ENCODE results near the gene GPD1. TPM values are rescaled to one million over a fixed set of nuclear protein-coding genes. Genes with fewer than 3 reads are reported as not detected.
"Not testable (repeated sequence)": the region's sequence is repeated elsewhere in the genome, so short reads cannot be mapped to it uniquely, and the experiment has no call there.

The GPD1 gene
- total RNA-seq, 1 experiment from 2014 or later, result not detected

- in situ Hi-C loops (cut with HindIII; ENCODE audit: low pct_unique_long_range_greater_than_20kb, low sequenced_read_pairs), result no loop called here
- DNase-seq (ENCODE audit: low read depth), result no peak
Observed at GRCh38 chr12:50149311-50149710, 45.5 kb downstream of the GPD1 start.

DNA sequence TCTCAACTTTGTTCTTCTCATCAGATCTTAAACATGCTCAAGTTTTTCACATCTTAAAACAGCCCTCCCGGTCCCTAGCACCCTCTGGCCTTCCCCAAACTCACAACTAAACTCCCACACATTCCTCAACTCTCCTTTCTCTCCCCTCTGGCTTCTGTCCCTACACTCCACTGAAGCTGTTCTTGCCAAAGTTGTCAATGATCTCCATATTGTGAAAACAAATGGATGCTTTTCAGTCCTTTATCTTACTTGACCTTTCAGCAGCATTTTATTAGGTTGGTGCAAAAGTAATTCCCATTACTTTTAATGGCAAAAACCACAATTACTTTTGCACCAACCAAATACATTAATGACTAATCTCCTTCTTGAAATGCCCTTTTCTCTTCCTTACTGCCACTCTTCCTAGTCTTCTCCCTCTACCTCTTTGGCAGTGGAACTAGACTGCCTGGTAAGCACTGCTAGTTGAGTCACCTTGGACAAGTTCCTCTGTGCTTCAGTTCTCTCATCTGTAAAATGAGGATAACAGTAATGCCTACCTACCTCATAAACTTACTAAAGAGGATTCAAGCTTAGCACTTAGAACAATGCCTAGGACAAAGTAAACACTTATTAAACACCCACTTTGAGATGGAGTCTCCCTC is 47.4 kb downstream of the GPD1 start:
- in situ Hi-C loops (cut with HindIII; ENCODE audit: low pct_unique_long_range_greater_than_20kb, low sequenced_read_pairs), result loop anchor here (10.0 kb wide), 1 partner anchor 186 kb away; the partner anchor contains the start of gene AQP5
- DNase-seq (ENCODE audit: low read depth), result no peak

- in situ Hi-C loops (cut with HindIII; ENCODE audit: low pct_unique_long_range_greater_than_20kb, low sequenced_read_pairs), result loop anchor here (10.0 kb wide), 1 partner anchor 190 kb away; the partner anchor contains the start of gene AQP5
- DNase-seq (ENCODE audit: low read depth), result not testable (repeated sequence)
Observed at GRCh38 chr12:50154947-50155346, 51.1 kb downstream of the GPD1 start.

DNA sequence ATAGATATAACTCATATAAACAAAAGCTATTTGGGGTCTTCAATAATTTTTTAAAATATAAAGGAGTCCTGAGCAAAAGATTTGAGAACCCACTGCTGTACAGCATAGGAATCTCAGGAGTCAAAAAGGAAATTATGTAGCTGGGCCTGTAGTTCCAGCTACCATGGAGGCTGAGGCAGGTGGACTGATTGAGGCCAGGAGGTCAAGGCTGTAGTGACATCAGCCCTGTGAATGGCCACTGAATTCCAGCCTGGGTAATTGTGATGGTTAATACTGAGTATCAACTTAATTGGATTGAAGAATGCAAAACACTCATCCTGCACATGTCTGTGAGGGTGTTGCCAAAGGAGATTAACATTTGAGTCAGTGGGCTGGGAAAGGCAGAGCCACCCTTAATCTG is 52.8 kb downstream of the GPD1 start:
- DNase-seq (ENCODE audit: low read depth), result no peak
- in situ Hi-C loops (cut with HindIII; ENCODE audit: low pct_unique_long_range_greater_than_20kb, low sequenced_read_pairs), result loop anchor here (10.0 kb wide), 1 partner anchor 192 kb away; the partner anchor contains the start of gene AQP5

GRCh38 chr12:50157259-50157658 is 53.5 kb downstream of the GPD1 start:
- DNase-seq (ENCODE audit: low read depth), result no peak
- in situ Hi-C loops (cut with HindIII; ENCODE audit: low pct_unique_long_range_greater_than_20kb, low sequenced_read_pairs), result loop anchor here (10.0 kb wide), 1 partner anchor 192 kb away; the partner anchor contains the start of gene AQP5

- in situ Hi-C loops (cut with HindIII; ENCODE audit: low pct_unique_long_range_greater_than_20kb, low sequenced_read_pairs), result no loop called here
- no peak for DNase-seq (ENCODE audit: low read depth)
Observed at GRCh38 chr12:50160643-50161042, 56.8 kb downstream of the GPD1 start.

Other genes starting within 250 kb of the GPD1 start
- gene FAIM2, start 200.1 kb upstream of the GPD1 start, total RNA-seq (2014; rRNA removed; shearing (Covaris generic); ENCODE audit: low replicate concordance), result not detected in 2 replicates
- gene AQP2, start 153.3 kb upstream of the GPD1 start, total RNA-seq (2014; rRNA removed; shearing (Covaris generic); ENCODE audit: low replicate concordance), result not detected in 2 replicates
- gene AQP5, start 142.1 kb upstream of the GPD1 start, total RNA-seq (2014; rRNA removed; shearing (Covaris generic); ENCODE audit: low replicate concordance), result not detected in 2 replicates
- gene AQP6, start 131.1 kb upstream of the GPD1 start, total RNA-seq (2014; rRNA removed; shearing (Covaris generic); ENCODE audit: low replicate concordance), result not detected in 2 replicates
- 195 and 213 TPM in 2 replicates for gene RACGAP1, start 78.5 kb upstream of the GPD1 start, total RNA-seq (2014; rRNA removed; shearing (Covaris generic); ENCODE audit: low replicate concordance)
- 0.74 and 5.8 TPM in 2 replicates for gene ASIC1, start 46.4 kb upstream of the GPD1 start, total RNA-seq (2014; rRNA removed; shearing (Covaris generic); ENCODE audit: low replicate concordance)
- 61.0 and 61.9 TPM in 2 replicates for gene SMARCD1, start 18.7 kb upstream of the GPD1 start, total RNA-seq (2014; rRNA removed; shearing (Covaris generic); ENCODE audit: low replicate concordance)
- 74.0 and 127 TPM in 2 replicates for gene COX14, start 8.2 kb downstream of the GPD1 start, total RNA-seq (2014; rRNA removed; shearing (Covaris generic); ENCODE audit: low replicate concordance)
- 47.1 and 78.6 TPM in 2 replicates for gene CERS5, start 63.4 kb downstream of the GPD1 start, total RNA-seq (2014; rRNA removed; shearing (Covaris generic); ENCODE audit: low replicate concordance)
- 22.0 and 25.7 TPM in 2 replicates for gene LIMA1, start 179.5 kb downstream of the GPD1 start, total RNA-seq (2014; rRNA removed; shearing (Covaris generic); ENCODE audit: low replicate concordance)

Data from Caki2 (cell line).